BLaER1 (cell line): ENCODE results near the gene SHC2.
"Not testable (repeated sequence)": the region's sequence is repeated elsewhere in the genome, so short reads cannot be mapped to it uniquely, and the experiment has no call there.

ENCODE experiments used
- H3K27ac ChIP-seq: shearing (Covaris generic); formaldehyde crosslinking; 2 replicates; pipeline ENCODE4 v1.8.1; 2022
- H3K27me3 ChIP-seq: shearing (Covaris generic); formaldehyde crosslinking; 2 replicates; pipeline ENCODE4 v1.8.1; 2022
- H3K36me3 ChIP-seq: shearing (Covaris generic); formaldehyde crosslinking; 2 replicates; pipeline ENCODE4 v1.8.1; 2022
- H3K4me1 ChIP-seq: shearing (Covaris generic); formaldehyde crosslinking; 2 replicates; pipeline ENCODE4 v1.8.1; 2022
- H3K4me2 ChIP-seq: shearing (Covaris generic); formaldehyde crosslinking; 2 replicates; pipeline ENCODE4 v1.8.1; 2022
- H3K4me3 ChIP-seq: shearing (Covaris generic); formaldehyde crosslinking; 2 replicates; pipeline ENCODE4 v1.8.1; 2022
- H3K9ac ChIP-seq: shearing (Covaris generic); formaldehyde crosslinking; 2 replicates; pipeline ENCODE4 v1.8.1; 2022
- H3K9me3 ChIP-seq: shearing (Covaris generic); formaldehyde crosslinking; 2 replicates; pipeline ENCODE4 v1.8.1; 2022
- H4K20me1 ChIP-seq: shearing (Covaris generic); formaldehyde crosslinking; 2 replicates; pipeline ENCODE4 v1.8.1; 2022
- Cebpa-rat ChIP-seq: shearing (Covaris generic); IDR thresholded peaks from 2 replicates; pipeline ENCODE4 v1.8.1; 2022

The SHC2 gene

GRCh38 chr19:415292-415691 is 45.5 kb downstream of the SHC2 start:
- no peaks in the 10 kb centered on the region for H3K36me3 ChIP-seq
- no peaks in the 10 kb centered on the region for H3K27me3 ChIP-seq

GRCh38 chr19:413756-414420 is 46.9 kb downstream of the SHC2 start:
- Histone ChIP-seq H3K27ac (no peak overlapping the region), H3K4me1 (peaks cover 9% of the 10 kb centered on the region), H3K27me3 (peaks cover 7% of the 10 kb centered on the region; the same call in 1 of the 2 replicates), H4K20me1 (no peaks in the 10 kb centered on the region), H3K4me3 (no peak overlapping the region), H3K4me2 (no peak overlapping the region), H3K9me3 (no peaks in the 10 kb centered on the region), H3K36me3 (no peaks in the 10 kb centered on the region), H3K9ac (no peak overlapping the region)
- TF ChIP-seq Cebpa-rat = no peak

More at GRCh38 chr19:415292-415691, 45.5 kb downstream of the SHC2 start:
- H3K4me2 ChIP-seq = no peak overlapping the region
- H3K9me3 ChIP-seq = no peaks in the 10 kb centered on the region
- H3K27ac ChIP-seq = no peak overlapping the region
- no peak overlapping the region for H3K4me3 ChIP-seq
- no peak for TF ChIP-seq Cebpa-rat
- H4K20me1 ChIP-seq = no peaks in the 10 kb centered on the region
- no peaks in the 10 kb centered on the region for H3K4me1 ChIP-seq
- no peak overlapping the region for H3K9ac ChIP-seq

- Histone ChIP-seq H3K4me1 (peaks cover 18% of the 10 kb centered on the region), H3K9me3 (no peaks in the 10 kb centered on the region), H3K4me2 (no peak overlapping the region), H3K36me3 (no peaks in the 10 kb centered on the region), H3K27ac (no peak overlapping the region), H4K20me1 (no peaks in the 10 kb centered on the region; the same call in 1 of the 2 replicates), H3K4me3 (no peak overlapping the region), H3K27me3 (peaks cover 7% of the 10 kb centered on the region; the same call in 1 of the 2 replicates), H3K9ac (no peak overlapping the region)
- no peak for TF ChIP-seq Cebpa-rat
Measured at GRCh38 chr19:412356-413355, 48.2 kb downstream of the SHC2 start.

- Histone ChIP-seq H3K4me3 (no peak overlapping the region), H3K27me3 (peaks cover 7% of the 10 kb centered on the region; the same call in 1 of the 2 replicates), H3K4me2 (no peak overlapping the region), H3K27ac (no peak overlapping the region), H3K9ac (no peak overlapping the region), H3K36me3 (no peaks in the 10 kb centered on the region), H4K20me1 (no peaks in the 10 kb centered on the region; the same call in 1 of the 2 replicates), H3K4me1 (peaks cover 26% of the 10 kb centered on the region), H3K9me3 (no peaks in the 10 kb centered on the region)
- no peak for TF ChIP-seq Cebpa-rat
Measured at GRCh38 chr19:411723-412355, 49.0 kb downstream of the SHC2 start.

GRCh38 chr19:411121-411722 is 49.6 kb downstream of the SHC2 start:
- not testable (repeated sequence) for H3K4me3 ChIP-seq, H4K20me1 ChIP-seq, H3K27ac ChIP-seq, H3K9me3 ChIP-seq, H3K27me3 ChIP-seq, H3K4me2 ChIP-seq, H3K36me3 ChIP-seq, H3K9ac ChIP-seq
- peaks cover 31% of the 10 kb centered on the region for H3K4me1 ChIP-seq

GRCh38 chr19:410243-410781 is 50.5 kb downstream of the SHC2 start:
- no peak for TF ChIP-seq Cebpa-rat
- no peaks in the 10 kb centered on the region for H3K36me3 ChIP-seq
- no peak overlapping the region for H3K4me3 ChIP-seq
- no peaks in the 10 kb centered on the region for H3K9me3 ChIP-seq
- no peak overlapping the region for H3K9ac ChIP-seq
- 0 out of 2 replicates have a peak overlapping the region, but pooled peaks have one; percentile 96 for H3K4me2 ChIP-seq
- H3K27ac ChIP-seq = no peak overlapping the region
- peaks cover 40% of the 10 kb centered on the region for H3K4me1 ChIP-seq
- H3K27me3 ChIP-seq = peaks cover 7% of the 10 kb centered on the region; the same call in 1 of the 2 replicates
- no peaks in the 10 kb centered on the region; the same call in 1 of the 2 replicates for H4K20me1 ChIP-seq

GRCh38 chr19:409516-410242 is 51.2 kb downstream of the SHC2 start:
- 0 out of 2 replicates have a peak overlapping the region, but pooled peaks have one; percentile 64 for H3K9ac ChIP-seq
- peak overlapping the region; percentile 96 for H3K4me2 ChIP-seq
- TF ChIP-seq Cebpa-rat = no peak
- H3K9me3 ChIP-seq = no peaks in the 10 kb centered on the region
- no peaks in the 10 kb centered on the region for H3K36me3 ChIP-seq
- H3K27me3 ChIP-seq = peaks cover 7% of the 10 kb centered on the region; the same call in 1 of the 2 replicates
- peak overlapping the region; percentile 70 for H3K4me3 ChIP-seq
- no peaks in the 10 kb centered on the region; the same call in 1 of the 2 replicates for H4K20me1 ChIP-seq
- H3K27ac ChIP-seq = no peak overlapping the region
- H3K4me1 ChIP-seq = peaks cover 44% of the 10 kb centered on the region

- H3K9ac ChIP-seq = peak within 1 kb of the TSS; percentile 64; the same call in 1 of the 2 replicates
- peak within 1 kb of the TSS; percentile 96 for H3K4me2 ChIP-seq
- no peaks in the 10 kb centered on the region for H3K36me3 ChIP-seq
- H4K20me1 ChIP-seq = no peaks in the 10 kb centered on the region; the same call in 1 of the 2 replicates
- H3K27ac ChIP-seq = peak within 1 kb of the TSS; percentile 38; the same call in 1 of the 2 replicates
- TF ChIP-seq Cebpa-rat = no peak
- H3K4me3 ChIP-seq = peak within 1 kb of the TSS; percentile 70
- H3K4me1 ChIP-seq = peaks cover 44% of the 10 kb centered on the region
- H3K27me3 ChIP-seq = peaks cover 7% of the 10 kb centered on the region; the same call in 1 of the 2 replicates
- H3K9me3 ChIP-seq = no peaks in the 10 kb centered on the region
Measured at GRCh38 chr19:408902-409515, 51.8 kb downstream of the SHC2 start, which contains the start of gene C2CD4C. Gene C2CD4C, minus strand, starts transcription at chr19:409147. Its CDS starts 786 bp downstream, at chr19:408361.
